Measurements from ENCODE around the gene PREP. TPM values are rescaled to one million over a fixed set of nuclear protein-coding genes. Genes with fewer than 3 reads are reported as not detected.

Gene PREP
- total RNA-seq, 2 donors from 2014 or later = 23.8 to 29.6 TPM

DNA sequence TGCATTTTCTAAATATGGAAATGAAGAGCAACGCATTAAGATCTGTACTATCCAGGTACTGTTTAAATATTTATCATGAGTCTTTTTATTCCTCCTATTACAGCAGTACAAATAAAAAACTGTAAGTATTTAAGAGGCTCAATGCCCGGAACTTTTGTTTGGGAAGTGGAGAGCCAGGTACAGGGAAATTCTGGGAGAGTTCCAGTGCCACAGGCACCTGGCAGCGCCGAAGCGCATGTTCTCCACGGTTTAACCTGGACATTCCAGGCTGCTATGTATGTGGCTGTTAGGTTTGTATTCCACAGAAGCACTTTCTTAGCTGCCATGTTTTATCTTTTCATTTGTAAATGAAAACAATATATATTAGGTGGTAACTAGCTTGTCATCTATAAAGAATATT is 81.7 kb downstream of the PREP start:
- intact Hi-C loops (cut with DNase I) = no loop called here
- no peak for ATAC-seq
- DNase-seq = no peak

DNA sequence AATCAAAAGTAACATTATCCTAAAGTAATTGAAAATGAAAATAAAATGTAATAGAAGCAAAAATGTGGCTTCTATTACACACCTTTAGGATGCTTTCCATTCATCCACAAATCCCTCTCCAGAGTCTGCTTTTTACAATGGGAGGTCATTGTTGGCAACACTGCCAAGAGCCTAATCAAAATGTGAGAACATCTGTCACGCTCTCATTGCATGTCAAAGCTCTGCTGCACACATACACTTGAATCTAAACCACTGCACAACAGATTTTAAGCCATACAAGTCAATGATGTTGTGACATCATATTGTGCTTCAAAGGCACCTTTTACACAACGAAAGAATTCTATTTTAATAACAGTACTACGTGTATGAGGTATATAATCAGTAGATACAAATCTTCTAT is 82.1 kb downstream of the PREP start:
- intact Hi-C loops (cut with DNase I) = no loop called here
- DNase-seq (no peak), ATAC-seq (peak in 1 of 2 donors; percentile 55)

GRCh38 chr6:105320271-105320670 is 82.6 kb downstream of the PREP start:
- ATAC-seq = no peak
- intact Hi-C loops (cut with DNase I) = no loop called here
- DNase-seq = no peak

DNA sequence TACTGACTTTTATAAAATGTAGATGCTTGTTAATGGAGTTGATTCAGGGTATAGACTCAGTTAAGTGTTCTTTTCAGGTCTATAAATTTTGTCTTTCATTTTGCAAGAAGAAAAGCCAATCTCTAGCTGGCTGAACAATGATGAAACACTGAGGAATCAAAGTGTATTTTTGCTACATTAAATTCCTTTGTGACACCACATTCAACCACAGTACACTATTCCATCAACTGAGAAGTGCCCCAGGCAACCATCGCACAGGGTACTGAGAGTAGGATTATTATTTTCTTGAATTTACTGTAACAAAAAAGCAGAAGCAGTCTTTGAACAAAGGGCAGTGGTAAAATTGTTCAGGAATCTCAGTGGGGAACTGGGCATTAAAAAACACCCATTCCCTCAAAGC is 83.6 kb downstream of the PREP start:
- ATAC-seq = no peak
- intact Hi-C loops (cut with DNase I) = no loop called here
- no peak for DNase-seq

- peak in 1 of 2 donors; percentile 38 for ATAC-seq
- intact Hi-C loops (cut with DNase I) = no loop called here
Measured at GRCh38 chr6:105318660-105319059, 84.2 kb downstream of the PREP start.

DNA sequence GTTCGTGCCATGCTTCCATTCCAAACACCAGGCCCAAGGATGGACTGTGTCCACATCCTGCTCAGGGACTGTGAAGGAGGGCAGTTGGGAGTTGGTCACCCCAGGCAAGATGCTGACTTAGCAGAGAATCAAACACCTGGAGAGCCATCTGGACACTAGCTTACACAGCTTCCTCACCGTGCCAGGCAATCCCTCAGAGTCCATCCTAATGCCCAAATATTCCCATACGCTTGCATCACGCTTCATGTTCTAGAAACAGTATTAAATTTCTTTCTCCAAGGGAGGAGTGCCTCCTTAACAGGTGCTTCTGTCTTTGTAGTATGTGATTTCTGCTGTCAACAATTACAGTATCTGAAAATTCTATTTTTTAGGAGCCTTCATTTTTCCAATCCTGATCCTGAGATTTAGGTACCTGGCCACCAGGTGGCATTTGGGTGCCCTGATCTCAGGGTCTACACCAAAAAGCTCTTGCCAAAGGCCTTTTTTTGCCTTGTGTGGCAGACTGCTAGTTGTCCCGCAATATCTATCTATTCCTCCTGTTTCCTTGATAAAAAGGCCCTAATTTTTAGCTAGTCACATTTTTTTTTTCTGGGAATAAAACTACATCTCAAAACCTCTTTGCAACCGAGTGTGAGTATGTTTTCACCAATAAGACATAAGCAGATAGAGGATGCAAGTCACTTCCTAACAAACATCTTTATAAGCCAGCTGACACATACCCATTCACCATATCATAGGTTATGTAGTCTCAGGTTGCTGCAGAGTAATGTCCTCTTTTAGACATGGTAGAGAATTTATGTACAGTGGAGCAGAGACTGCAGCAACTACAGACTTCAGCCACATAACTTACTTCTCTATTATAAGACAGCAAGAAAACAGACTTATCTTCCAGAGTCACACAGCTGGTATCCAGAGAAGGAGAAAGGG is 85.0 kb downstream of the PREP start:
- DNase-seq (no peak), ATAC-seq (no peak)
- intact Hi-C loops (cut with DNase I) = no loop called here

More at GRCh38 chr6:105318660-105319059, 84.2 kb downstream of the PREP start:
- no peak for DNase-seq

DNA sequence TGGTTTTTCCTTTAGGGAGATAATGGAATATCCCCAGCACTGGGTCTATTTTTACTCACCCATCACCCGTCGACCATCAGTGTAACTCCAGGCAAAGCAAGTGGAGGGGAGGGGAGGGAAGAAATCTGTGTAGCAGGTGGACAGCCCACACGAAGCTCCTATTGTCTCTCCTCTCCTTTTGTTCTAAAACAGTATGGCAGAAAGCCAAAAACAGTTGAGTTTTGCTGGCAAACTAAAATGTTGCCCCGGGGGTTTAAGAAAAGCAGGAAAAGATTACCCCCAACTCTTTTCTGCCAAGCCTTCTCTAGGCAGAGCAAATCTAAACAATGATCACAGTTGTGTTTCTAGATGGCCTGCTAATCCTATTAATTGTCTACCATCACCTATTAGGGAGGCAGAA is 89.7 kb downstream of the PREP start:
- DNase-seq (no peak), ATAC-seq (no peak)
- intact Hi-C loops (cut with DNase I) = no loop called here

GRCh38 chr6:105310947-105311346 is 91.9 kb downstream of the PREP start:
- DNase-seq = no peak
- intact Hi-C loops (cut with DNase I) = no loop called here
- no peak for ATAC-seq

GRCh38 chr6:105310371-105310770 is 92.5 kb downstream of the PREP start:
- DNase-seq (no peak), ATAC-seq (no peak)
- intact Hi-C loops (cut with DNase I) = no loop called here

DNA sequence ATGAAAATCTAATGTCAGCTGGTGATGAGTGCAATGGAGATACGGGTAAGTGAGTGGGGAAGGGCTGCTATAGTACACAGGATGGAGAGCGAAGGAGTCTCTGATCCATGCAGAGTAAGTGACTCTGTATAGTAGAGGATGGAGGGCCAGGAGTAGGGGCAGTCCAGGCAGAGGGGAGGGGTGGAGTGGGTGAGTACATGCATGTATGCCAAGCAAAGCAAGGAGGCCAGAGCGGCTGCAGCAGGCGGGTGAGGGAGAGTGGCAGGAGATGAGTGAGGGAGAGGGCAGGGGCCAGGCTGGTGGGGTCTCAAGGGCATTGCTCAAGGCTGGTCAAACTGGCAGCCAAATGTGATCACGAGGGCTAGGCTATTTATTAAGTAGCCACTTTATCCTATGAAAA is 94.0 kb downstream of the PREP start:
- intact Hi-C loops (cut with DNase I) = no loop called here
- DNase-seq (no peak), ATAC-seq (peak; percentile 74 to 80)

- DNase-seq (no peak), ATAC-seq (no peak)
- intact Hi-C loops (cut with DNase I) = no loop called here
Measured at GRCh38 chr6:105305521-105305920, 97.4 kb downstream of the PREP start.

- no peak for DNase-seq
- no peak for ATAC-seq
- intact Hi-C loops (cut with DNase I) = no loop called here
Measured at GRCh38 chr6:105304825-105305224, 98.1 kb downstream of the PREP start.

DNA sequence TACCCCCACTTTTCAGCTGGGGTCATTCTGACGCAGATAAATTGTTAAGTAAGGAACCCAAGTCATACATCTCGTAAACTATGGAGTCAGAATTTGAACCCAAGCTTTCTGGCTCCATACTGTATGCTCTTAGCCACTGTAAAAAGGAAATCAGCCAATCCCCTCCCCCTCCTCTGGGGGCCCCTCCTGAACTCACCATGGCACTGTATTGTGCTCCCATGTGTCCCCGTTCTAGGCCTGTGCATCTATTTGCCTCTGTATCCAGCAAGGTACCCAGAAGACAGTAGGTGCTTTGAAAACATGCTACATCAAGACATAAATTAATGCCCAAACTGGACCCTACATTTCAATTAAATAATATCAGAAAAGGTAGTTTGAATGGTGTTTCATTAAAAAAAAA is 98.5 kb downstream of the PREP start:
- DNase-seq (no peak), ATAC-seq (no peak)
- intact Hi-C loops (cut with DNase I) = no loop called here

DNA sequence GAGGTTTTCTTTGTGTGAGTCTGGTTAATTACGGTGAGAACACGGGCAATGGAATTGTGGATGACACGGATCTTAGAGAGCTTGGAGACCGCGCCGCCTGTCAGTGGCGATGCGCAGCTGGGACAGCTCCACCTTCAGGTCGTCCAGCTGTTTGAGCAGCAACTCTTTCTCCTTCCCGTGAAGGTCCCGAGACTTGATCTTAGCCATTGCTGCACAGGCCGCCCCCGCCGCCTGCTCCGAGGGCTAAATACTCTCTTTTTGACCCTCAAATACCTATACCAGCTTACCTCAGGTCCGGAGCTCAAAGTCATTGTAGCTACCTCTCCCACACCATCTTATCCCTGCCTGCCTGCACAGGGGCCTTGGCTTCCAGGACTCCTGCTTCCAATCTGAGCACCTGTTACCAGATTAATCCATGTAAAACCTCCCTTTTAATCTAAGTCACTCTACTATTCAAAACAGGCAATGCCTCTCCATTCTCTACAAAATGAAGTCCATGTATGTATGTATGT is 100.2 kb downstream of the PREP start:
- ATAC-seq = no peak
- intact Hi-C loops (cut with DNase I) = no loop called here
- no peak for DNase-seq

- ATAC-seq (no peak), DNase-seq (no peak)
- intact Hi-C loops (cut with DNase I) = no loop called here
Measured at GRCh38 chr6:105301756-105302616, 100.9 kb downstream of the PREP start.

- peak; percentile 26 for DNase-seq
- intact Hi-C loops (cut with DNase I) = no loop called here
- peak; percentile 91 to 92 for ATAC-seq
Measured at GRCh38 chr6:105301072-105301503, 101.8 kb downstream of the PREP start.

GRCh38 chr6:105300090-105300489 is 102.8 kb downstream of the PREP start:
- ATAC-seq (no peak), DNase-seq (no peak)
- intact Hi-C loops (cut with DNase I) = no loop called here

GRCh38 chr6:105294129-105294528 is 108.8 kb downstream of the PREP start:
- intact Hi-C loops (cut with DNase I) = no loop called here
- ATAC-seq (no peak), DNase-seq (no peak)

DNA sequence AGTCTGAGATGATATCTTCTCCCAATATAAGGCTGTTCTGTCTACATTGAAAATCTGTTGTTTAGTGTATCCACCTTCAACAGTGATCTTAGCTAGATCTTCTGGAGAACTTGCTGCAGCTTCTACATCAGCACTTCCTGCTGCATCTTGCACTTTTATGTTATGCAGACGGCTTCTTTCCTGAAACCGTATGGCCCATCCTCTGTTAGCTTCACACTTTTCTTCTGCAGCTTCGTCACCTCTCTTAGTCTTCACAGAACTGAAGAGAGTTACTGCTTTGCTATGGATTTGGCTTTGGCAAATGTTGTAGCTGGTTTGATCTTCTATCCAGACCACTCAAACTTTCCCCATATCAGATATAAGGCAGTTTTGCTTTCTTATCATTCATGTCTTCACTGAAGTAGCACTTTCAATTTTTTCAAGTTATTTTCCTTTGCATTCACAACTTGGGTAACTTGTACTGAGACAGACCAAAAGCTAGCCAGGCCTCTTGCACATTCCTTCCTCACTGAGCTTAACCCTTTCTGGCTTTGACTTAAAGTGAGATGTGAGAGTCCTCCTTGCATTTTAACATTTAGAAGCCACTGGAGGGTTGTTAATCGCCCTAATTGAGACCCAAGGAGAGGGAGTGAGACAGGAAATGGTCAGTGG is 110.1 kb downstream of the PREP start:
- ATAC-seq = no peak
- intact Hi-C loops (cut with DNase I) = no loop called here
- no peak for DNase-seq

- intact Hi-C loops (cut with DNase I) = no loop called here
- ATAC-seq = no peak
- no peak for DNase-seq
Measured at GRCh38 chr6:105291525-105291924, 111.4 kb downstream of the PREP start.

Data from left cardiac atrium (tissue), 4 donors.